Hematopoietic multipotent progenitor cell treated with erythropoietin and hydrocortisone succinate and interleukin-3 and kit ligand, for 15 days (in vitro differentiated cells): ENCODE results near the gene VWA8.
"Not testable (repeated sequence)": the region's sequence is repeated elsewhere in the genome, so short reads cannot be mapped to it uniquely, and the experiment has no call there.

Experiments used
- DNase-seq: peaks from one replicate; pipeline ENCODE4 v3.0.0-alpha.2; 2015; ENCODE audit warnings: low spot score

VWA8 gene

GRCh38 chr13:41587490-41587889, 373.4 kb downstream of the VWA8 start:
- DNase-seq, result peak; percentile 27

GRCh38 chr13:41586216-41586615, 374.7 kb downstream of the VWA8 start:
- no peak for DNase-seq

- no peak for DNase-seq
Observed at GRCh38 chr13:41582027-41582463, 378.9 kb downstream of the VWA8 start.

DNA sequence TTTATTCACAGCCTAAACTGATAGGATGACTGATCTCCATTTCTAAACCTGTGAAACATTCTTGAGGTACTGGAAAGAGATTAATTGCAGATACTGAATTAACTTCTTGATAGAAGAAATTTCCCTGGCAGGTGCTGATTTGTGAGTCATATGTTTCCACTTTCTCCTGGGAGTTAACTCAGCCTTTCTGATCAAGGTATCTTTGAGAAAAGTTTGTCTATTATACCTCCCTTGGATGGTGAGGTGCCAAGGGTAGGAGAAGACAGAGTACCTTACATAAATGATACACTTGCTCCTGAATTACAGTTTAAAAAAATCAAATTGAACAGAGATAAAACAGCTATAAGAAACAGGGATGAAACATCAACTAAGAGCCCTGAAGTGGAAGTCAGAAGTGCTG, 380.6 kb downstream of the VWA8 start:
- no peak for DNase-seq

DNA sequence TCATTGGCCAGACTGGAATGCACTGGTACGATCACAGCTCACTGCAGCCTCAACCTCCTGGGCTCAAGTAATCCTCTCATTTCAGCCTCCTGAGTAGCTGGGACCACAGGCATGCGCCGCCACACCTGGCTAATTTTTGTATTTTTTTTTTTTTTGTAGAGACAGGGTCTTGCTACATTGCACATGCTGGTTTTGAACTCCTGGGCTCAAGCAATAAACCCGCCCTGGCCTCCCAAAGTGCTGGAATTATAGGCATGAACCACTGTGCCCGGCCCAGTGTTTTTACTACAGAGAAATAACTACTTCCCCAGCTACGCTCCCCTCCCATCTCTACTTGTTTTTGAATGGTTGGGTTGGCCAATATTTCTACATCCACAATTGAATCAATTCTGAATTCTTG, 381.0 kb downstream of the VWA8 start:
- DNase-seq, result no peak

- no peak for DNase-seq
Observed at GRCh38 chr13:41579168-41579567, 381.7 kb downstream of the VWA8 start.

DNA sequence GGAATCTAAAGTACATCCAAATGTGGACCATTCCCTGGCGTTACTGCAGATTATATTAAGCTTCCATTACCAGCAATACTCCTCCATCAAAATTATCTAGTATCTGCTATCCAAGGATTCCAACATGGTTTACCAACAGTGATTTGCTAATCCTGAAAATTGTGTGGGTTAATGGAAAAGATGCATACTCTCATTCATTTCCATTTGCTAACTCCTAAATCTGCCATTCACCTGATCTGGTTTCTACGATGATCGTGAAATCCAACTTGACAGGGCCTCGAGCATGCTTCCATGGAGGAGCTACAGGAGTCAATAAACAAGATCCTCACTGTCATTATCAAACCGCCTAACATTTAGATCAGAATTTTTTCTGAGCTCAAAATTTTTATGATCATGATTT, 382.5 kb downstream of the VWA8 start:
- no peak for DNase-seq

DNA sequence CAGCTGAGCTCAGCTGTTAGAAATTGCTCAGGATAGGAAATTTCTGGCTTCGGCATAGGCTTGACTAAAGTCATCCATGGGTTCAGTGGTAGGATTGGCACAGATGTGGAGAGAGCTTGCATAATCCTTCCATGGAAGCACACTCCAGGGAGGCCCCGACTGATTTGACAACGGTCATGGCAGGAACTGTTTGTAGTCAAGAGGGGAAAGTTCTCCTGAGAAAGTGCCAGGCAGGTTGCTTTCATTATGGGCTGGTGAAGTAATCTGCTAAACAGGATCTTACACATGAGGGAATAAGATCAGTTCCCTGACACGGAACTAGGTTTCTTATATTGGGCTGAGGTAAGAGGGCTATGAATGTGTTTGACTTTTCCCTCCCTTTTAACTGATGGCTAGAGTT, 383.5 kb downstream of the VWA8 start:
- DNase-seq, result no peak

DNA sequence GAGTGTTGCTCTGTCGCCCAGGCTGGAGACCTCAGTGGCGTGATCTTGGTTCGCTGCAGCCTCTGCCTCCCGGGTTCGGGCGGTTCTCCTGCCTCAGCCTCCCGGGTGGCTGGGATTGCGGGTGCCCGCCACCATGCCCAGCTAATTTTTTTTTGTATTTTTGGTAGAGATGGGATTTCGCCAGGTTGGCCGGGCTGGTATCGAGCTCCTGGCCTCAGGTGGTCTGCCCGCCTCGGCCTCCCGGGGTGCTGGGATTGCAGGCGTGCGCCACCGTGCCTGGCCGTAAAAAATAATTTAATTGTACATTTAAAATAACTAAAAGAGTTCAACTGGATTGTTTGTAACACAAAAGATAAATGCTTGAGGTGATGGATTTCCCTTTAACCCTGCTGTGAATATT, 387.3 kb downstream of the VWA8 start:
- not testable (repeated sequence) for DNase-seq

DNA sequence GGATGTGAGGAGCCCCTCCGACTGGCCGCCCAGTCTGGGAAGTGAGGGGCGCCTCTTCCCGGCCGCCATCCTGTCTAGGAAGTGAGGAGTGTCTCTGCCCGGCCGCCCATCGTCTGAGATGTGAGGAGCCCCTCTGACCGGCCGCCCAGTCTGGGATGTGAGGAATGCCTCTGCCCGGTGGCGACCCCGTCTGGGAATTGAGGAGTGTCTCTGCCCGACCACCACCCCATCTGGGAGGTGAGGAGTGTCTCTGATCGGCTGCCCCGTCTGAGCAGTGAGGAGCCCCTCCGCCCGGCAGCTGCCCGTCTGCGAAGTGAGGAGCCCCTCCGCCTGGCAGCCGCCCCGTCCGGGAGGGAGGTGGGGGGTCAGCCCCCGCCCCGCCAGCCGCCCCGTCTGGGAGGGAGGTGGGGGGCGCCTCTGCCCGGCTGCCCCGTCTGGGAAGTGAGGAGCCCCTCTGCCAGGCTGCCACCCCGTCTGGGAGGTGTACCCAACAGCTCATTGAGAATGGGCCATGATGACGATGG, 389.0 kb downstream of the VWA8 start:
- not testable (repeated sequence) for DNase-seq

DNA sequence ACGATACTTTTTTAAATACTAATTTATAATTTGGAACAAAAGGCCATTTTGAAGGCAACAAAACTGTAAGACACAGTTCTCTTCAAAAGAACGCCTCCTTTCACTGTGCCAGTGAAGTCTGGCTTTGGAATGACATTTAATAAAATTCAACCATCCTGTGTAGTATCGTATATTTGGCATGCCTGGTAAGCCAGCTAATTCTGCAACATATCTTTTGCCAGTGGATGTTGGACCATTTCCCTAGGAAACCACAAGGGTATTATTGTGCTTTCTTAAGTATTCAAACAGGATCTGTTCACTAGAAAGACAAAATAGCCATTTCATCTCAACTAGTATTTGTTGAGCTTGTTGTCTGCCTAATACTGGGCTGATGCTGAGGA, 391.9 kb downstream of the VWA8 start:
- DNase-seq, result no peak

- DNase-seq, result no peak
Observed at GRCh38 chr13:41568143-41568971, 392.6 kb downstream of the VWA8 start.

DNA sequence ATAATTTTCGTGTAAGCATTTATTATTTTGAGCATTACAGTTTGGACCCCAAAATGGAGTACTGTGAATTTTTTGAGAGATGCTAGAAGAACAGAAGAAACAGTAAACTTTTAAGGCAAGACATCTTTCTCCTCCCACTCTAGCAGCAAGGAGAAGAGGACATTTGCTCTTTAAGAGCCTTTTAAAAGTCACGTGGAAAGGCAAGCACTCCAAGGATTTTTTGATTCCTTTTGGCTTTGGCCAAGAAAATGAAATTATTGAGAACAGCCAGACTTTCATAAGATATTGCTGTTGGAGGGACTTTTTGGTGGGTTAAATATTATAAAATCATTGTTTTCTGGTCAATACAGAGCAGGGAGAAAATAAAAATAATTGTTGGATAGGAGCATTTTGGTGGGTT, 393.5 kb downstream of the VWA8 start:
- no peak for DNase-seq

DNA sequence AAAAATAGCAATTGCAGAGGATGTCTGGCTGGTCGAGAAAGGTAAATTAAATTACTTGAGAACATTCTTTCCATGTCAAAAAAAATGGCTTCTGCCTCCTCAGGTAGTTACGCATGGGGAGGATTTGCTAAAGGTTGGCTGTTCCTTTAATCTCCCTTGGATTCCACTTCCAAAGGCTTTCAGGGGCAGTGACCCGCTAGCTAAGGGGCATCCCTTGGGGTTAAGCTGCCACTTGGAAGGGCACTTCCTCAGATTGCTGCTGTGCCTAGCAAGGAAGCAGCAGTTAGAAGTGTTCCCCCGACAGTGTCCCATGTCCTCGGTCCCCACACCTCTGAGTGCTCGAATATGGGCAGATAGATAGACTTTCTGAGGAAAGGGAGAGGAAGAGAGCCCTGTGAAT, 395.1 kb downstream of the VWA8 start:
- DNase-seq, result no peak

GRCh38 chr13:41565216-41565615, 395.7 kb downstream of the VWA8 start:
- DNase-seq, result no peak

- DNase-seq, result no peak
Observed at GRCh38 chr13:41563984-41564365, 396.9 kb downstream of the VWA8 start.

GRCh38 chr13:41563341-41563983, 397.4 kb downstream of the VWA8 start:
- no peak for DNase-seq

DNA sequence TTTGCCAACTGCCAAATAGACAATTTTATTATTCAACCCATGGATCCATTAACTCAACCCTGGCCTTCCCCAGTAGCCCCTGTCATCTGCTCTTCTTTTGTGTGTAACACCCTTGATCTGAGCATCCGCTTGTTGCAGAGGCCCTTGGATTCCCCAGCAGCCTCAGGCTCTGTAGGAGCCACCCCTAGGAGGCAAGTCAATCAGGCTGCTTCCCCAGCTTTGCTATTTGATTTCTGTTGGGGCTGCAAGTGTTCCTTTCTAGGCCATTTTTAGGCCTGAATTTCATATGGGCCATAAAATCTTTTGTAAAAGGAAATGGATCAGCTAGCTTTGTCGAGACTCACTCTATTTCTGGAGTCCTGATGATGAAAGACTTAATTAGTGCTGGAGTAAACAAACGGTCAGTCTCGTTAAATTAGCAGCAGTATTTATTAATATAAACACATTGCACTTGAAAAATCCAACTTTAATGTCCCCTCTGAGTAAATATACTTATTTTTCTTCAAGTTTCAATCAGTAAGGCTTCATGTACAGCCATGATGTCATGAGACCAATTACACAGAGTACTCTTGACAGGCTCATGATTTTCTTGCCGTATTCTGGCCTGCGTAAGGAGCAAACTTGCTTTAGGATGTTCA, 398.2 kb downstream of the VWA8 start:
- DNase-seq, result no peak

DNA sequence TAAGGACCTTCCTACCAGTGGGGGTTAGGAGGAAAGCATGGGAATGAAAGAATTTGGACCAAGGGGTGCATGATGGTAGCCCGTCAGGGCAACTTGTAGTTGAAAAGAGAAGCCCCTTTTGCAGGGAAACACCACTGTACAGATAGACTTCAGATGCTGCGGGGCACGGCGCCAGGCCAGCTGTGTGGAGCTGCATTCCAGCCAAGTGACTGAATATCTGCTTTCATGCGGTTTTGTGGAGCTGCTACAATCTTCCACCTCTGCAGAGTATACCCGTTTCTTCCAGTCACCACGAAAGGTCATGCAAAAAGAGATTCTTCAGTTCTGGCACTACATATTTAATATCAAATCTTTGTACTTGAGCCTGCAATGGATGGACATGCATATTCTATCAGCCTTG, 398.8 kb downstream of the VWA8 start:
- no peak for DNase-seq

DNA sequence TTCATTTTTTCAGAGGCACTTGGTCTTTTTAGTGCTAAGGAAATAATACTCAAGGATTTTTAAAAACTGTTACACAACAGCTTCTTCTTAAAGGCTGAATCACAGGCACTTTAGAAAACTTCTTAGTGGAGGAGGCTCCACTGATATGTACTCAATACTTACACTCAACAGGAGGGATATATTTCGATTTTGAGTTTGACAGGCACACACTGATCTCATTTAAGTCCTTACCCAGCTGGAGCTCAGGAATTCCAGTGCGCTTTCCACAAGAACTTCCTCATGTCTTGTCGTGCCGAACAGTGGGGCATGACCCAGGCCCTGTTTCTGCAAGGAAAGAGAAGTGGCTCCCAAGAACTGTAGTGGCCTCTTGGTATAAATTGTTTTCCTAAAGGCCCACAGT, 399.7 kb downstream of the VWA8 start:
- DNase-seq, result no peak

DNA sequence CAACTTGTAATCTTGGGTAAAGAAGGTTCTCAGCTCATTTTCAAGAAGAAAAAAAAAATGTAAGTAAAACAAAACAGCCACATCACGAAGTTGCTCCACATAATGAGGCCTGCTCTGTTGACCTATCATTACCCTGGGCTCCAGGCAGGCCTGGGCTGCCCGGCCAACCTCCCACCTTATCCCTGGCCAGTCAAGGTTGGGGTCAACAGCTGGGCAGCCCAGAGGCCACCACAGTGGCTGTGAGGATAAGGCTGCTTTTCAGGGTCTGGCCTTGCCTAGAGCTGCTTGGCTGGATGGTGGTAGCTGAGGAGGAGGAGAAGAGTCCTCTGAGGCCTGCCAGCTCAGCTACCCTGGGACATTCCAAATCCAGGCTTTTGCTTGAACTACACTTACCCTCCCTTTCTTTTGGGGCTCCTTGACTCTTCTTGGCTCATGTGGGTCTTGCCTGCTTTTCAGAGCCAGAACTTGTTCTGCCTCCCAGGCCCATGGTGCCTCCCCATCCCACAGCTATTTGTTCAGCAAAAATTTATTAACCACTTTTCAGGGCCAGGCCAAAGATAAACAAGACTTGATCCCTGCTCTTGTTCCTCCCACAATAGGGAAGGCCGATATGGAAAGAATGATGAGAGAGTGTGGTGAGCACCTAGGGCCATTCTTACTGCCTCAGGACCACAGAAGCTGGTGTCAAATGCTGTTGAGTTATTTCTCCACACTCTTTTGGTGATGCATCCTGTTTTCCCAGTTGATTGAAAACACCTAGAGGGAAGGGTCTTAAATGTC, 401.9 kb downstream of the VWA8 start:
- DNase-seq, result no peak

- DNase-seq, result no peak
Observed at GRCh38 chr13:41557719-41558118, 403.2 kb downstream of the VWA8 start.
